Activated T-cell treated with anti-CD3 and anti-CD28 coated beads, Interleukin-2, amount 50 U/mL, for 24 hours (primary cell): ENCODE results near the gene TNK1.
A peak's percentile ranks its signal among the peaks of the same experiment; 100 is the strongest.

Experiments
- DNase-seq: peaks from one replicate; pipeline ENCODE4 v3.0.0-alpha.2; 2020
- H3K27ac Mint-ChIP-seq: 2 replicates; pipeline ENCODE4 v1.8.0; 2020; ENCODE audit warnings: mild to moderate bottlenecking, mixed read lengths
- H3K27me3 Mint-ChIP-seq: 2 replicates; pipeline ENCODE4 v1.8.0; 2020; ENCODE audit warnings: mixed read lengths
- H3K36me3 Mint-ChIP-seq: 2 replicates; pipeline ENCODE4 v1.8.0; 2020; ENCODE audit warnings: low read depth, mixed read lengths
- H3K4me1 Mint-ChIP-seq: 2 replicates; pipeline ENCODE4 v1.8.0; 2020; ENCODE audit warnings: low read depth, mixed read lengths
- H3K4me3 Mint-ChIP-seq: 2 replicates; pipeline ENCODE4 v1.8.0; 2020; ENCODE audit warnings: mild to moderate bottlenecking, moderate library complexity, mixed read lengths
- H3K9me3 Mint-ChIP-seq: 2 replicates; pipeline ENCODE4 v1.8.0; 2020; ENCODE audit warnings: mixed read lengths

TNK1 gene

DNA sequence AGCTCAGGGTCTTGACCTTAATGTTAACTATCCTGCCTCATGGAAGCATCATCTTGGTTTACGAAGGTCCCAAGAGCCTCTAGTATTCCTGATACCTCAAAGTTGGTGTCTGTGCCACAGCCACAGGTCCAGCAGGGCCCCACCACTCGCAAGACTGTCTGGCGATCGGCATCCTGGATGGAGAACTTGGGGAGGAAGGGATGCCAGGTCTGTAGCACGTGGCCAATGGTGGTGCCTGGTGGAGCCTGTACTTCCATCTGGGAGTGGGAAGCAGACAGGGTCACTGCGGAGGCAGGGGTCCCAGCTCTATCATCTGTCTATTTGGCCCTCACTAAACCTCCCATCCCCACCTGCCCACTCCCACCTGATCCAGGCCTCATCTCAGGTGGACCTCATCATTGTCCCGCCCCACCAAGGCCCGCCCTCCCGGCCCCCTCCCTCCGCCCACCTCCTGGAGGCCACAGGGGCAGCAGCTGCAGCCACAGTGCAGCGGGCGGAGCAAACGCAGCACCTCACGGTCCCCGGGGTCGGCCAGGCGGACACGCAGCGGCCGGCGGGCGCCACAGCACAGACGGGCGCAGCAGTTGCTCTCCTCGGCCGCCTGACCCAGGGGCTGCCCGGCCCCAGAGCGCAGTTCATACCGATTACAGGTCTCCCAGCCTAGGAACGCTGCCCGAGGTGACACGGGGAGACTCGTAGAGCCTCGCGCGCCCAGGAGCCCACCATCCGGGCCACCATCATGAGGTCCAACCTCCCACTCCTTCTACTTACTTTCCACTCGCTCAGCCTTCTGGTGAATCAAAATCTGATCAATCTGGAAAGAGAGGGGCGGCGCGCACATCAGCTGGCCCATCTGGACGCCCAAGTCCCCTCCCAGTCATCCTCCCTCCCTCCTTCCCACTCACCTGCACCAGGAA is 12.1 kb downstream of the TNK1 start:
- Mint-ChIP-seq H3K27me3 (no peaks in the 10 kb centered on the region), H3K4me3 (peak overlapping the region; percentile 97), H3K27ac (peak overlapping the region; percentile 79), H3K9me3 (no peaks in the 10 kb centered on the region), H3K36me3 (peaks cover 59% of the 10 kb centered on the region), H3K4me1 (peaks cover 31% of the 10 kb centered on the region)
- no peak for DNase-seq

DNA sequence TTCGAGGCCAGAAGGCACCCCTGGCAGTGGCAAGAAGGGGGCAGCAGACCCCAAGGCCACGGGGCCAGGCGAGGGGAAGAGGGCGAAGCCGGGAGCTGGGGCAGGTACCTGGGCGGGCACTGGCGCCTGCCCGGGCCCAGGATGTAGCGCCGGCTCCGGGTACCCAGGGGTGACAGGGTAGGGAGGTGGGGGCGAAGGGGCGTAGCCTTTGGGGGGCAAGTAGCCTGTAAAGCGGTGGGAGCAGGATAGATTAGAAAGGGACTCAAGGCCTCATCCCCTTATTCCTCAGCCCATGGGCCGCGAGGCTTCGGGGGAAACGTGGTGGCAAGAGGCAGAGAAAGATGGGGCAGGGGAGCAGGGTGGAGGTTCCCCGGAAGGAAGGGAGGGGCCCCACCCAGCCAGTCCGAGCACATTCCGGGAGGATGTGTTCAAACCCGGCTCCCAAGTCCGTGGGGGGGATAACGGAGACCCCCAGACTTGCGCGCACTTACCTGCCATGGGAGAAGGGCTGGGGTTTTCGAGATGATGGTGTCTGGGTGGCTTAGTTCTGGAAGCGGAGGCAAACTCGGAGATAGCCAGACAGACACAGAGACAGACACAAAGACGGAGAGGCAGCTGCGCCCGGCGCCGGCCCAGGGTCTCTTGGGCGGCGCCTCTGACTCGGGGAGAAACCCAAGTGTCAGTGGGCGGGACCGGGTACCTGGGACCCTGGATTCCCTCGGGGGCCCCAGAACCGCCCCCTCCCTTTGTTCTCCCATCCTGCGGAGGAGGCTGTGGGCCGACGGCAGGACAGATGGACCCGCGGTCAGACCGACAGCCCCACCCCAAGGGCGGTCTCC is 12.9 kb downstream of the TNK1 start:
- Mint-ChIP-seq H3K4me3 (peak overlapping the region; percentile 97), H3K36me3 (peaks cover 50% of the 10 kb centered on the region), H3K27me3 (no peaks in the 10 kb centered on the region), H3K4me1 (peaks cover 31% of the 10 kb centered on the region), H3K27ac (peak overlapping the region; percentile 92), H3K9me3 (no peaks in the 10 kb centered on the region)
- no peak for DNase-seq

DNA sequence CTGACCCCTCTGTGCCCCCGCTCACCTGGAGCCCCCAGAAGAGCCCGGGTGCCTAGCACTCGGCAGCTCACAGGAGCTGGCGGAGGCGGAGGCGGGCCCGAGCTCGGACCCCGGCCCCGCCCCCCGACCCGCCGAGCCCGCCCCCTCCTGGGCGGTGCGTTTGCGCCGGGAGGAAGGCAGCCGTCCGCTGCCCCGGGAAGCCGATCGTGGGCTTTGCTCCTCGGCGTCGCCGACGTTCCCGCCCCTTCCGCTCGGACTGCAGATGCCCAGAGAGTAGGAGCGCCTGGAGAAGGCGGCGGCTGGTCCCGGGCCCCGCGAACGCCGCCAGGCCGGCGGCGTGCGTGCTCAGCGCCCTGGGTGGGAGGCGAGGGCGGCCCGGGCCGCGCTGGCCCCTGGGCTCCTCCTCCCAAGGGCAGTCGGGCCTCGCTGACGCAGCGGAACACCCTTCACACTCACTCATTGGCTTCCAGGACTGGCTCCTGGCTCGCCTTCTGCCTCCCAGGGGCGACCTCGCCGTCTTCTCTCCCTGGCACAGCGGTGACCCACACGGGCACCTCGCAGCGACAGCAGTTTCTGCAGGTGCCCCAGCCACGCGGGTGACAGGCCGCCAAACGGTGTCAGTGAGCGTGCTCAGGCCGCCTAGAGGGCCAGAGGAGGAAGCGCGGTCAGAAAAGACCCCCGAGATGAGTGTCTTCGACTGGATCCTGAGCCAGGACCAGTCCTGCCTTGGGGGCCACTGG is 13.7 kb downstream of the TNK1 start, which contains the start of gene PLSCR3:
PLSCR3 (minus strand) TSS at position 74 of the 740 bp plus-strand sequence. CDS start 415 bp downstream, outside the sequence.
- Mint-ChIP-seq H3K9me3 (no peaks in the 10 kb centered on the region), H3K4me3 (peak within 1 kb of the TSS; percentile 97), H3K27me3 (no peaks in the 10 kb centered on the region), H3K36me3 (peaks cover 42% of the 10 kb centered on the region), H3K4me1 (peaks cover 31% of the 10 kb centered on the region), H3K27ac (peak within 1 kb of the TSS; percentile 96)
- peak; percentile 95 for DNase-seq

DNA sequence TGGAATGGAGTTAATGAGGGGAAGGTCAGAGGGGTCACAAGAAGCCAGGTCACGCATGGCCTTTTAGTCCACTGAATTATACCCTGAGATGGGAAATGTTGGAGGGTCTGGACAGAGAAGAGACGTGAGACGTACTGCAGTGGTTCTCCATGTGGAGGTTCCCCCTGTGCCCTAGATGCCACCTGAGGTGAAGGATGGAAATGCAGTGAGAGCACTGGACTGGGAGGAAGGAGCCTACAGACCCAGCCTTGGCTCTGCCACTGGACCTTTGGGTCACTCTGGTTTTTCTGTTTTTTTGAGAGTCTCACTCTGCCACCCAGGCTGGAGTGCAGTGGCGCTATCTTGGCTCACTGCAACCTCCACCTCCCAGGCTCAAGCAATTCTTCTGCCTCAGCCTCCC is 15.3 kb downstream of the TNK1 start:
- Mint-ChIP-seq H3K27me3 (no peaks in the 10 kb centered on the region), H3K4me1 (peaks cover 28% of the 10 kb centered on the region), H3K9me3 (no peaks in the 10 kb centered on the region), H3K27ac (no peak overlapping the region), H3K36me3 (peaks cover 27% of the 10 kb centered on the region), H3K4me3 (peak overlapping the region; percentile 4)
- DNase-seq, result no peak

DNA sequence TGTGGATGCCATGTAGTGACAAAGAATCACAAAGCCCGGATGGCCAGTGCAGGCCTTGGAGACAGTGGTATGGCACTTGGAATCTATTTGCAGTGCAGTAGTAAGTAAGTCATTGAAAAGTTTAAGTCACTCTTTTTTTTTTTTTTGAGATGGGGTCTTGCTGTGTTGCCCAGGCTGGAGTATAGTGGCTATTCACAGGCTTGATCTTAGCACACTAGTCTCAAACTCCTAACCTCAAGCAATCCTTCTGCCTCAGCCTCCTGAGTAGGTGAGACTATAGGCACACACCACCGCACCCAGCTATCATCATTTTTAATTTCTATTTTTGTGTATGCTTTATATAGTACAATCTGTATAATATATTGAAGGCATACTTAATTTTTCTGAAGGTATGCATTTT is 17.7 kb downstream of the TNK1 start:
- H3K27me3 Mint-ChIP-seq, result no peaks in the 10 kb centered on the region
- DNase-seq, result no peak
- peaks cover 17% of the 10 kb centered on the region for H3K4me1 Mint-ChIP-seq
- no peak overlapping the region for H3K27ac Mint-ChIP-seq
- peaks cover 16% of the 10 kb centered on the region for H3K36me3 Mint-ChIP-seq
- H3K4me3 Mint-ChIP-seq, result no peak overlapping the region
- H3K9me3 Mint-ChIP-seq, result no peaks in the 10 kb centered on the region

DNA sequence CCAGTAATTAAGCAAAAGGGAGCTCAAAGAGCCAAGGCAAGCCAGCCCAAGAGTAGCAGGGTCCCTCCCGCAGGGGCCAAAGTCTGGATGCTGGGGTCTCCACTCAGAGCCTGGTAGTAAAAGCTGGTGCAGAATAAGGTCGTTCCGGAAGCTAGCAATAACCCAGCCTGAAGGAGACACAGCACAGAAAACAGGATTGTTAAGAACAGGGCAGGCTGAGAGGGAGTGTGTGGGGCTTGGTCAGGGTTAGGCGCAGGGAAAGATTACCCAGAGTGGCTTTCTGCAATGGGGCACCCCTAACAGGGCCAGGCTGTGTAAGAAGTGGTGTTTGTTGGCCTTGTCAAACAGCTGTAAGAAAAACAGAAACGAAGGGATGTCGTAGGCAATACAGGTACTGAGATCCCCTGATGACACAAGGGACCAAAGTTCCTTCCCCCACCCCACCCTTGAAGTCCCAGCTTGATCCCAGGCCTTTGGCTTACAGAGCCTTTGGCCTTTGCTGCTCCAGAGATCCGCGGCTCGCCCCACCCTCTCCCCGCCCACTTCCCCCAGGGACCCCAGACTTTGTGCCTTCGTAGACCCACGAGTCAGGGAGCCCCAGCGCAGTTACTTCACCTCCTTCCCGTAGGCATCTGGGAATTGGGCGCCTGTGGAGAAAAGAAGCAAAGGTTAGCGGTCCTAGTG is 22.3 kb downstream of the TNK1 start:
- DNase-seq, result peak; percentile 52
- H3K4me3 Mint-ChIP-seq, result peak overlapping the region; percentile 92
- H3K27me3 Mint-ChIP-seq, result peaks cover 8% of the 10 kb centered on the region
- peaks cover 16% of the 10 kb centered on the region for H3K4me1 Mint-ChIP-seq
- H3K27ac Mint-ChIP-seq, result peak overlapping the region; percentile 98
- H3K36me3 Mint-ChIP-seq, result peaks cover 11% of the 10 kb centered on the region
- no peaks in the 10 kb centered on the region for H3K9me3 Mint-ChIP-seq

DNA sequence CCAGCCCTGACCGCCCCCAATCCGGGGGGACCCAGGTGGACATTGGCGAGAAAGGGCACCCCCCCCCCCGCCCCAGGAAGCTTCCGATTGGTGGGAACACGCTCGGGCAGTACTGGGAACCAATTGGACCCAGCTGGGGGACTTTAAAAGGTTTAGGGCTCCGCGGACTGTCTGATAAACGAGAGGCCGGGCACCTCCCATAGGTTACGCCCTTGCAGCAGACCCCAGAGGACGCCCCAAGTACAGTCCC is 22.8 kb downstream of the TNK1 start:
- Mint-ChIP-seq H3K9me3 (no peaks in the 10 kb centered on the region), H3K36me3 (peaks cover 11% of the 10 kb centered on the region), H3K27ac (peak overlapping the region; percentile 98), H3K4me1 (peaks cover 18% of the 10 kb centered on the region), H3K4me3 (peak overlapping the region; percentile 92), H3K27me3 (peaks cover 8% of the 10 kb centered on the region)
- DNase-seq, result no peak

DNA sequence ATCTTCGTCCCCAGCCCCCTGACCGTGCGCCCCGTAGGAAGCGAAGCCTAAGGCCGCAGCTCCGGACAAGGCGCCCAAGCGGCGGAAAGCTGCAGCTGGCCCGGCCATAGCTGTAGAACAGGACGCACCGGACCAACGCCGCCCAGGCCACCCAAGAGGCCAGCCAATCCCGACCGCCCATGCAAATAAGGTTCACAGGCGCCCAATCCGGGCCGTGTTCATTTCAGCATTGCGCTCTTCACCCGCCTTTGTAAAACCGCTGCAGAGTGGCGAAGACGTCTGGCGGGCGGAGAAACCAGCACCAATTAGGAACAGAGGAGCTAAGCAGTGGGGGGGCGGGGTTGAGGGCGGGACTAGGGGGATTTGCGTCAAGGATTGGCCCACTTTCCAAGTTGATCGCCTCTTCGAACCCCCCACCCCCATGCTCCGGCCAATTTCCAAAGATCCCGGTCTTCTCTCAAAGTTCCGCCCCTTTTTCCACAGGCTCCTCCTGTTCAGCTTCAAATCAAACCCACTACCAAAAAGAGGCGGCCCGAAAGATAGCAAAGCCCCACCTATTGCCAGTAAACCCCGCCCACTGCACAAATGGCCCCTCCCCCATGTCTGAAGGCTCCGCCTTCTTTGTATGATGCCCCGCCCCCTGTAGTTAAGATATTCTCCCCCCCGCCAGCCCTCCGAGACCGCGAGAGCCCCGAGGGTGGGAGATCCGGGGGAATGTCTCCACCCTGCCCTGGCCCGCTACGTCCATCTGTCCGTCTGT is 23.3 kb downstream of the TNK1 start, which contains the start of gene TMEM256:
TMEM256 (minus strand) TSS at position 121 of the 760 bp plus-strand sequence; CDS start at position 108, 13 bp downstream.
- no peaks in the 10 kb centered on the region for H3K9me3 Mint-ChIP-seq
- H3K4me3 Mint-ChIP-seq, result peak within 1 kb of the TSS; percentile 92
- peak within 1 kb of the TSS; percentile 98 for H3K27ac Mint-ChIP-seq
- peaks cover 11% of the 10 kb centered on the region for H3K36me3 Mint-ChIP-seq
- DNase-seq, result peak; percentile 92
- H3K4me1 Mint-ChIP-seq, result peaks cover 20% of the 10 kb centered on the region
- peaks cover 8% of the 10 kb centered on the region for H3K27me3 Mint-ChIP-seq

DNA sequence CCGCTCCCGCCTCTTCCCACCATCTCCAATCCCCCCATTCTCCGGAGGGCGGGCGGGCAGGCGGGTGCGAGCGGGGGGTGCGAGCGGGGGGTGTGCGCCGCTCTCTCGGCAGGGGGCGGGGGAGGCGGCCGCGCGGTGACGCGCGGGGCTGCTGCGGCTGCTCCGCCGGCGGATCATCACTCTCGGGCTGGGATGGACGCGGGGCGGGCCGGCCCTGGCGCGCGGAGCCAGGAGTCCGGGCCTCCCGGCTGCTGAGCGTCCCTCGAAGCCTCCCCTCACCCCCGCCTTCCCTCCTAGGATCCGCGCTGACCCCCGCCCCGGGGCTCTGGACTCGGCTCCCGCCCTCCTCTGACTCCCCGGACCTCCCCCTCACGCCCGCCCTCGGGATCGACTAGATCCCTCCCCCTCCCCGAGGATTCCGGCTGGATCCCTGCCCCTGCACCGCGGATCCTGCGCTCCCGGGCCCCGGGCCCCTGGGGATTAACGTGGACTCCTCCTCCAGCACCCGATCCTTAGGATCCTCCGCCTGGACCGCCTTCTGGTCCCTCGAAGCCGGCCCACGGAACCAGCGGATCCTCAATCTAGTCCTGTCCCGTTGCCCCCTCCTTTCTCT is 24.0 kb downstream of the TNK1 start:
- DNase-seq, result no peak
- peaks cover 8% of the 10 kb centered on the region for H3K27me3 Mint-ChIP-seq
- H3K27ac Mint-ChIP-seq, result peak overlapping the region; percentile 98
- no peaks in the 10 kb centered on the region for H3K9me3 Mint-ChIP-seq
- H3K4me3 Mint-ChIP-seq, result peak overlapping the region; percentile 92
- peaks cover 18% of the 10 kb centered on the region for H3K4me1 Mint-ChIP-seq
- H3K36me3 Mint-ChIP-seq, result peaks cover 11% of the 10 kb centered on the region

DNA sequence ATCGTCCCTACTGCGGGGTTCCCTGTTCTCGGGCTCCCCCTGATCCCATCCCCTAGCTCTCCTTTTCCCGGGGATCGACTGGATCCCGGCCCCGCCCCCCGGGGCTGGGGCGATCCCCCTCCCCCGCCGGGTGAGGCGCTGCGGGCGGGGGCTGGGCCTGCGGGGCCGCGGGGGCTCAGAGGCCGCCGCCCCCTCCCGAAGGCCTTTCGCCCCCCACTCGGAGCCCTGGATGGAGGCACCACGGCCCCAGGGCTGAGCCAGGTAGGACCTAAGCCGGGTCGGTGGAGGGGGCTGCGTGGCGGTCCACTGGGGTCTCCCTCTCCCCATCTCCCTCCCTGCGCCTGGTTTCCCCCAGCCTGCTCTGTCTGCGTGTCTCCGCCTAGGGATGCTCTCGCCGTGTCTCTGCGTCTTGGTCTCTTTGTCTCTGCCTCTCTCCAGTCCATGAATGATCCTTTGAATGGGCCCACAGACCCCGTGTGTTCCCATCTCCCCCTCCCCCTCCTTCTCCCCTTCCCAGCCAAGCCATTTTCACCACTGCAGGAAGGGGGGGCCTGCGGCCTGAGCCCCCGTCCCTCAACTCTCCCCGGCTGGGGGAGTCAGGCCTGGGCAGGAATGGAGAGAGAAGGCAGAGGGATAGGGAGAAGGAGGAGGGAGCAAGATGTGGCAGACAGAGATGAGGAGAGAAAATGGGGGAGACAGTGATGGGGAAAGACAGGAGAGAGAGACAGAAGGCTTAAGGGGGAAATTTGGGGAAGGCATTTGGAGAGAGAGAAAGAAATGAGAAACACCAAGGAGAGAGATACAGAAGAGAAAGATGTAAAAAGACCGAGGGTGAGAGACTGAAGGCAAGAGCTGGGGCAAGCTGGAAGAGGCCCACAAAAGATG is 24.7 kb downstream of the TNK1 start:
- H3K9me3 Mint-ChIP-seq, result no peaks in the 10 kb centered on the region
- peaks cover 11% of the 10 kb centered on the region for H3K36me3 Mint-ChIP-seq

DNA sequence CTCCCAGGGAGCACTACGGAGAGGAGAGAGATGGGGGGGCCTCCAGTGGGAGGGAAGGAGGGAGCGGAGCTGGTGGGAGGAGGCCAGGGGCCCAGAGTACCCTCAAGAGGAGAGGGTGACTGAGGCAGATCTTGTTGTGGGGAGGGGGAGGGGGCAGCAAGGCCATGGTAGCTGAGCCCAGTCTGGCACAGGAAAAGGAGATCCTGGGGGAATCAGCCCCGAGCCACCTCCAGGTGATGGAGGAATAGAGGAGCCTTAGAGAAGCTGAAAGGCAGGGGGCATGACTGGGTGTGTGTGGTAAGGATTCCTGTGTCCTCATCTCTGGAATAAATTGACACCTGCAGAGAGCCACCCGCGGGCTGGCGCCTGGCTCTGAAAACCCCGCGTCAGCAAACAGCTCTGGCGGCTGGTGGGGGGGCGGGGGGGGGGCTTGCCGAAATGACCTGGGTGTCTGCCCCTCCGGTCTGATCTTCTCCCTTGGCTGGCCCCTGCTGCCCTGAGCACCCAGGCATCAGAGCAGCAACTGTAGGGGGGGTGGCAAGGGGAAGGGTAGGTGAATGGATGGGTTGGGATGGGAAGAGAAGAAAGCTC is 25.4 kb downstream of the TNK1 start:
- no peak overlapping the region for H3K27ac Mint-ChIP-seq

More for the DNA sequence above, 24.7 kb downstream of the TNK1 start:
- H3K27ac Mint-ChIP-seq, result peak overlapping the region; percentile 78
- H3K4me3 Mint-ChIP-seq, result peak overlapping the region; percentile 76
- DNase-seq, result no peak
- H3K4me1 Mint-ChIP-seq, result peaks cover 17% of the 10 kb centered on the region
- peaks cover 8% of the 10 kb centered on the region for H3K27me3 Mint-ChIP-seq

DNA sequence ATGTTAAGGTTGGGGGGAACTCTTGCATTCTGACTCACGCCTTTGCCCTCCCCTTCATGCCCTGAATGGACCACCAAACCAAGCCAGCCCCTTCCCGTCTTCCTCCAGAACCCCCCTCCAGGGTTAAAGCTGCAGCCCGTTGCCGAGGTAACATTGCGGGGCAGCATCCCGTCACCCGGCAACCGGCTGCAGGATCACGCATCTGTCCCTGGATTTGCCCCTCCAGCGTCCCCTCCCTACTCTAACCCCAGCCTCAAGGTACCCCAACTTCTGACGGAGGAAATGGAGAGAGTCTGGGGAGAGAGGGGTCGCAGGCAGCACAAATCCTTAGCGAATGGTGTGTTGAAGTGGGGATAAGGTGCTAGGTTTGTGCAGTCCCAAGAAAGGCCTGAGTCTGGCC is 26.2 kb downstream of the TNK1 start:
- peaks cover 7% of the 10 kb centered on the region for H3K36me3 Mint-ChIP-seq
- H3K4me1 Mint-ChIP-seq, result peaks cover 14% of the 10 kb centered on the region
- no peak for DNase-seq
- no peaks in the 10 kb centered on the region for H3K9me3 Mint-ChIP-seq
- H3K4me3 Mint-ChIP-seq, result no peak overlapping the region
- H3K27me3 Mint-ChIP-seq, result peaks cover 8% of the 10 kb centered on the region
- H3K27ac Mint-ChIP-seq, result no peak overlapping the region

More for the DNA sequence above, 25.4 kb downstream of the TNK1 start:
- Mint-ChIP-seq H3K36me3 (peaks cover 11% of the 10 kb centered on the region), H3K4me1 (peaks cover 17% of the 10 kb centered on the region), H3K4me3 (peak overlapping the region; percentile 25), H3K27me3 (peaks cover 8% of the 10 kb centered on the region), H3K9me3 (no peaks in the 10 kb centered on the region)
- DNase-seq, result no peak
